GM12878 (cell line): ENCODE data around the gene SLC39A11. TPM values are rescaled to one million over a fixed set of nuclear protein-coding genes. Genes with fewer than 3 reads are reported as not detected.

Source experiments
- ATAC-seq: fragments of 200-7000 bp; cut with Tn5 transposase; 3 replicates; pipeline ENCODE4 v1.9.1; 2020; ENCODE audit warnings: mild to moderate bottlenecking, moderate library complexity
- BruUV-seq: library from RNA; stranded (reverse); fragments of 400-500 nt; replicated peaks from 2 replicates; lab custom pipeline; 2021; lab: Mats Ljungman, UMichigan
- CTCF ChIA-PET: fragments of 300-600 bp; sonication (Branson Sonifier 250); formaldehyde crosslinking; extraction: SDS; loops from one replicate; lab custom pipeline; 2021; ENCODE audit warnings: inconsistent platforms; lab: Yijun Ruan, JAX
- POLR2A ChIA-PET: fragments of 350-600 bp; formaldehyde crosslinking; extraction: SDS; loops from one replicate; lab custom pipeline; 2021; ENCODE audit warnings: inconsistent platforms; lab: Charles Lee
- RAD21 ChIA-PET: fragments of 300-600 bp; sonication (Branson Sonifier 250); formaldehyde crosslinking; loops from one replicate; lab custom pipeline; 2023; ENCODE audit warnings: antibody characterized with exemption; ENCODE audit not compliant: unreplicated experiment; lab: Charles Lee
- SMC1A ChIA-PET: fragments of 300-600 bp; sonication (Branson Sonifier 250); formaldehyde crosslinking; loops from one replicate; lab custom pipeline; 2023; ENCODE audit not compliant: unreplicated experiment, uncharacterized antibody; lab: Charles Lee
- DNase-seq: peaks from one replicate; pipeline ENCODE4 v3.0.0-alpha.2; 2011; ENCODE audit warnings: low read depth, low spot score
- FAIRE-seq: peaks from 3 replicates; lab custom pipeline; 2011; peaks lifted over from hg19 to GRCh38; lab: Jason Lieb, UNC
- H2AFZ ChIP-seq: 2 replicates; pipeline ENCODE4 v1.6.0; 2011; ENCODE audit warnings: low read depth, low read length, control low read depth; ENCODE audit not compliant: control insufficient read depth
- H3K27ac ChIP-seq: 2 replicates; pipeline ENCODE4 v1.5.1; 2011; ENCODE audit warnings: control low read depth; ENCODE audit not compliant: control insufficient read depth, insufficient read depth
- H3K27me3 ChIP-seq, 2 experiments: replicated peaks in 1 of 2; 2 replicates each; pipeline versions ENCODE4 v1.6.0 to v1.6.1; 2011; ENCODE audit warnings: low read length in 1 of 2; ENCODE audit not compliant: control insufficient read depth in 2 of 2, insufficient read depth in 2 of 2
- H3K36me3 ChIP-seq, 2 experiments: 2 replicates each; pipeline ENCODE4 v1.5.1; 2011; ENCODE audit warnings: low read length in 1 of 2; ENCODE audit not compliant: control insufficient read depth in 2 of 2, insufficient read depth in 2 of 2
- H3K4me1 ChIP-seq: 2 replicates; pipeline ENCODE4 v1.6.1; 2011; ENCODE audit warnings: mild to moderate bottlenecking, low read length, moderate library complexity, mixed read lengths; ENCODE audit not compliant: control insufficient read depth, insufficient read depth
- H3K4me2 ChIP-seq: 2 replicates; pipeline ENCODE4 v1.6.0; 2011; ENCODE audit warnings: control low read depth; ENCODE audit not compliant: control insufficient read depth, insufficient read depth
- H3K4me3 ChIP-seq: fragments of 200-600 bp; sonication (generic); 2 replicates; pipeline ENCODE4 v1.5.1; 2016
- H3K79me2 ChIP-seq: 2 replicates; pipeline ENCODE4 v1.6.0; 2011; ENCODE audit warnings: low read length; ENCODE audit not compliant: control insufficient read depth, insufficient read depth
- H3K9ac ChIP-seq: 2 replicates; pipeline ENCODE4 v1.8.0; 2011; ENCODE audit warnings: low read length, control low read depth, mixed read lengths; ENCODE audit not compliant: control insufficient read depth, insufficient read depth
- H3K9me3 ChIP-seq: replicated peaks from 3 replicates; pipeline ENCODE4 v1.5.1; 2011; ENCODE audit warnings: mild to moderate bottlenecking, low read length; ENCODE audit not compliant: control insufficient read depth, insufficient read depth
- H4K20me1 ChIP-seq: 2 replicates; pipeline ENCODE4 v1.6.0; 2011; ENCODE audit not compliant: control insufficient read depth, insufficient read depth
- CHD2 ChIP-seq: IDR thresholded peaks from 2 replicates; pipeline ENCODE4 v1.6.1; 2011; ENCODE audit warnings: low read depth, low read length, improper control_type of control experiment, borderline replicate concordance
- MTA2 ChIP-seq: fragments of 450-650 bp; IDR thresholded peaks from 2 replicates; pipeline ENCODE4 v1.6.1; 2016; ENCODE audit warnings: low read depth, mild to moderate bottlenecking, moderate library complexity
- WGBS: methylation state at CpG from one replicate; pipeline ENCODE4 v1.1.6; 2016; ENCODE audit warnings: low lambda C conversion rate; ENCODE audit not compliant: insufficient replicate concordance, insufficient coverage; ENCODE audit errors: missing lambda C conversion rate; 5-methylcytosine and 5-hydroxymethylcytosine counted together
- in situ Hi-C: fragments of 300-500 bp; cut with MboI; formaldehyde crosslinking; loops from 9 replicates; pipeline ENCODE4 v1.14.3; 2018; ENCODE audit warnings: mixed read lengths
- intact Hi-C: fragments of 100-400 bp; cut with micrococcal nuclease; formaldehyde crosslinking; loops from one replicate; pipeline ENCODE4 v1.14.2; 2022; ENCODE audit not compliant: unreplicated experiment
- polyA plus RNA-seq, 11 experiments: library from polyadenylated mRNA; depleted of rRNA in 4 of 11; unstranded in 6 of 11; stranded (reverse) in 5 of 11; fragments of >200 nt; fragmentation: Nextera tagmentation in 4 of 11; fragmentation: Illumina TruSeq in 1 of 11; extraction: Ambion mirVana in 4 of 11; extraction: Trizol in 1 of 11; gene quantifications; 1 replicate in 1 of 11; 2 replicates in 10 of 11; pipeline versions ENCODE4 v1.2.1 to v1.2.3, GENCODE V29; 2011 to 2016; ENCODE audit warnings: inconsistent platforms in 2 of 11, missing spikeins in 2 of 11, low read depth in 1 of 11
- total RNA-seq, 4 experiments: library from RNA; depleted of rRNA in 3 of 4; stranded (reverse); fragments of >200 nt in 3 of 4; fragmentation: Illumina TruSeq in 1 of 4; extraction: Trizol in 1 of 4; gene quantifications; 2 replicates each; pipeline versions ENCODE4 v1.2.1 to v1.2.3, GENCODE V29; 2013 to 2021
- TF ChIP-seq, protein P1 (sequence below): fragments of 450-650 bp; IDR thresholded peaks from 2 replicates; pipeline ENCODE4 v1.6.1; 2018; ENCODE audit warnings: mild to moderate bottlenecking, low read depth, moderate library complexity; ENCODE audit not compliant: partially characterized antibody

SLC39A11 gene
- total and polyA plus RNA-seq, 10 of the 15 experiments (the other 5 are each of a cell fraction or from before 2014, with no cell fraction given), result 8.6 to 23.8 (median 14.0) TPM

DNA sequence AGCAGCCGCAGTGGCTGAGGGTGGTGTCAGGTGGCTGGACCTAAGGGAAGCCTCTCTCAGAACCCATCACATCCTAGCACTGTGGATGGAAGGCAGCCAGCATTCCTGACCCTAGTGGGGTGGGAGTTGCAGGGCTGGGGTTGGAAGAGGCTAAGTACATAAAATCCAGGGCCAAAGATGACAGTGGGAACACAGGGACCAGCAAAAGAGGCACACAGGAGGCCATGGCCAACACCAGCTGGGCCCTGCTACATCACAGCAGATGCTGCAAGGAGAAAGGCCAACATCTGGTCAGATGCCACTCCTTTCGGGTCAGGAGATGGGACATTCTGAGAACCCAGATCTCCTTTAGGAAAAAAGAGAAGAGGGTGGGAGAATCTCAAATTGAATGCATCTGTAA is 415.4 kb downstream of the SLC39A11 start (continued):
- TF ChIP-seq, protein P1, sequence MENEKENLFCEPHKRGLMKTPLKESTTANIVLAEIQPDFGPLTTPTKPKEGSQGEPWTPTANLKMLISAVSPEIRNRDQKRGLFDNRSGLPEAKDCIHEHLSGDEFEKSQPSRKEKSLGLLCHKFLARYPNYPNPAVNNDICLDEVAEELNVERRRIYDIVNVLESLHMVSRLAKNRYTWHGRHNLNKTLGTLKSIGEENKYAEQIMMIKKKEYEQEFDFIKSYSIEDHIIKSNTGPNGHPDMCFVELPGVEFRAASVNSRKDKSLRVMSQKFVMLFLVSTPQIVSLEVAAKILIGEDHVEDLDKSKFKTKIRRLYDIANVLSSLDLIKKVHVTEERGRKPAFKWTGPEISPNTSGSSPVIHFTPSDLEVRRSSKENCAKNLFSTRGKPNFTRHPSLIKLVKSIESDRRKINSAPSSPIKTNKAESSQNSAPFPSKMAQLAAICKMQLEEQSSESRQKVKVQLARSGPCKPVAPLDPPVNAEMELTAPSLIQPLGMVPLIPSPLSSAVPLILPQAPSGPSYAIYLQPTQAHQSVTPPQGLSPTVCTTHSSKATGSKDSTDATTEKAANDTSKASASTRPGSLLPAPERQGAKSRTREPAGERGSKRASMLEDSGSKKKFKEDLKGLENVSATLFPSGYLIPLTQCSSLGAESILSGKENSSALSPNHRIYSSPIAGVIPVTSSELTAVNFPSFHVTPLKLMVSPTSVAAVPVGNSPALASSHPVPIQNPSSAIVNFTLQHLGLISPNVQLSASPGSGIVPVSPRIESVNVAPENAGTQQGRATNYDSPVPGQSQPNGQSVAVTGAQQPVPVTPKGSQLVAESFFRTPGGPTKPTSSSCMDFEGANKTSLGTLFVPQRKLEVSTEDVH, result no peak

DNA sequence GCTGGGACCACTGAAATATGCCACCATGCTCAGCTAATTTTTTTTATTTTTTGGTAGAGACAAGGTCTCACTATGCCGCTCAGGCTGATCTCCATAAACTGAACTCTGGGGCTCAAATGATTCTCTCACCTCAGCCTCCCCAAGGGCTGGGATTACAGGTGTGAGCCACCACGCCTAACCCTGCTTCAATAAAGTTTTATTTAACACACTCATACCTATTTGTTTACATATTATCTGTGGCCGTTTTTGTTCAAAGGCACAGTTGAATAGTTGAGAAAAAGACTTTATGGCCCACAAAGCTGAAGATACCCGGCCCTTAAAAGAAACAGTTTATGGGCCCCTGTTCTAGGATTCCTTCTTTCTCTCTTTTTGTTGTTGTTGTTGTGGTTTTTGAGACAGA is 419.8 kb downstream of the SLC39A11 start:
- H3K4me1 ChIP-seq, result no peaks in the 10 kb centered on the region
- H4K20me1 ChIP-seq, result no peaks in the 10 kb centered on the region
- H3K4me3 ChIP-seq, result no peak overlapping the region
- FAIRE-seq, result no peak
- no TSS peak for BruUV-seq
- H3K4me2 ChIP-seq, result no peak overlapping the region
- no peaks in the 10 kb centered on the region for H3K9me3 ChIP-seq
- SMC1A ChIA-PET, result no interaction called here
- no peak for DNase-seq
- no peak overlapping the region for H3K27ac ChIP-seq
- RAD21 ChIA-PET, result no interaction called here
- no peak for TF ChIP-seq MTA2
- no peak for TF ChIP-seq CHD2
- H3K27me3 ChIP-seq, result no peaks in the 10 kb centered on the region
- H2AFZ ChIP-seq, result no peak overlapping the region
- H3K36me3 ChIP-seq, result no peaks in the 10 kb centered on the region
- CTCF ChIA-PET, result interaction anchor here (1.4 kb wide), 1 partner anchor 116 kb away, joined by 3 read pairs; no protein-coding TSS in a partner anchor
- in situ Hi-C loops, result no loop called here
- ATAC-seq, result no peak
- H3K79me2 ChIP-seq, result no peaks in the 10 kb centered on the region
- POLR2A ChIA-PET, result no interaction called here
- H3K9ac ChIP-seq, result no peak overlapping the region
- WGBS, result 85% methylated on average over 4 of the region's 4 CpGs
- intact Hi-C loops, result no loop called here
